Erythroblast (primary cell): ENCODE results near the gene TFDP2.
"Not testable (repeated sequence)": the region's sequence is repeated elsewhere in the genome, so short reads cannot be mapped to it uniquely, and the experiment has no call there.

Source experiments
- GATA1 ChIP-seq: IDR thresholded peaks from 2 replicates; pipeline ENCODE4 v1.6.1; 2011; ENCODE audit warnings: low read depth, mild to moderate bottlenecking, control low read depth, low read length, moderate library complexity
- POLR2A ChIP-seq: IDR thresholded peaks from 2 replicates; pipeline ENCODE4 v1.6.1; 2011; ENCODE audit warnings: mild to moderate bottlenecking, low read length

- TF ChIP-seq POLR2A, GATA1: not testable (repeated sequence)
These were observed 60.4 kb downstream of the TFDP2 start for GRCh38 chr3:142088925-142089324.
